Central memory CD8-positive, alpha-beta T cell (primary cell): ENCODE measurements around the gene MRPS18B.
"Not testable (repeated sequence)": the region's sequence is repeated elsewhere in the genome, so short reads cannot be mapped to it uniquely, and the experiment has no call there.

Source experiments
- ATAC-seq: fragments of 150-1000 bp; cut with Tn5 transposase; replicated peaks from 2 replicates; pipeline ENCODE4 v1.10.0; 2022; ENCODE audit warnings: mild to moderate bottlenecking, moderate FRiP score, moderate number of reproducible peaks; ENCODE audit not compliant: poor library complexity, severe bottlenecking; ENCODE audit errors: extremely low read depth
- DNase-seq, 2 donors: peaks; one replicate each; pipeline ENCODE4 v3.0.0; 2021; ENCODE audit warnings: low spot score in 2 of 2
- H3K27ac Mint-ChIP-seq: one replicate; pipeline ENCODE4 v1.8.0; 2022; ENCODE audit warnings: low read depth, mild to moderate bottlenecking, moderate library complexity, mixed read lengths
- H3K27me3 Mint-ChIP-seq: one replicate; pipeline ENCODE4 v1.8.0; 2022; ENCODE audit warnings: mixed read lengths
- H3K36me3 Mint-ChIP-seq: one replicate; pipeline ENCODE4 v1.8.0; 2022; ENCODE audit warnings: mild to moderate bottlenecking, moderate library complexity, mixed read lengths; ENCODE audit not compliant: insufficient read depth
- H3K4me1 Mint-ChIP-seq: one replicate; pipeline ENCODE4 v1.8.0; 2022; ENCODE audit warnings: mixed read lengths
- H3K4me3 Mint-ChIP-seq: one replicate; pipeline ENCODE4 v1.8.0; 2022; ENCODE audit warnings: mild to moderate bottlenecking, moderate library complexity, mixed read lengths
- H3K9me3 Mint-ChIP-seq: one replicate; pipeline ENCODE4 v1.8.0; 2022; ENCODE audit warnings: mixed read lengths

The MRPS18B gene

DNA sequence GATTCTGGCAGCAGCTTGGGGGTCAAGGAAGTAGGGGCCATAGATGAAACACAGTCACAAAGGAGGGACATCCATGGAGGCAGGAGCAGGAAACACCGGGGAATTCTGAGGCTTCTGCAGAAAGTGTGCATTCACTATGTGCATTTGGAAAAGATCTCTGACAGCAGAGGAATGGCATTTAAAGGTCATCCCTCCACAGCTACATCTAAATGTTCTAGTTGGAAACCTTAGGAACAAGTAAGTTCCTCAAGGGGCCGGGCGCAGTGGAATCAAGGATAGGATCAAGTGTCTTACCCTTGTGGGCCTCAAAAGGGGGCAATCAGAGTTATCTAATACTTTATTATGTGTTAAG lies 38.1 kb downstream of the MRPS18B start:
- H3K9me3 Mint-ChIP-seq: no peaks in the 10 kb centered on the region
- peaks cover 68% of the 10 kb centered on the region for H3K36me3 Mint-ChIP-seq
- ATAC-seq (no peak), DNase-seq (no peak)
- H3K4me1 Mint-ChIP-seq: peaks cover 17% of the 10 kb centered on the region
- no peak overlapping the region for H3K27ac Mint-ChIP-seq
- no peak overlapping the region for H3K4me3 Mint-ChIP-seq
- H3K27me3 Mint-ChIP-seq: no peaks in the 10 kb centered on the region

- no peak for DNase-seq
- Mint-ChIP-seq H3K9me3 (no peaks in the 10 kb centered on the region), H3K4me1 (peaks cover 17% of the 10 kb centered on the region), H3K27me3 (no peaks in the 10 kb centered on the region), H3K4me3 (no peak overlapping the region), H3K36me3 (peaks cover 64% of the 10 kb centered on the region), H3K27ac (no peak overlapping the region)
- ATAC-seq: no peak
Measured at GRCh38 chr6:30656513-30656912, 38.9 kb downstream of the MRPS18B start.

DNA sequence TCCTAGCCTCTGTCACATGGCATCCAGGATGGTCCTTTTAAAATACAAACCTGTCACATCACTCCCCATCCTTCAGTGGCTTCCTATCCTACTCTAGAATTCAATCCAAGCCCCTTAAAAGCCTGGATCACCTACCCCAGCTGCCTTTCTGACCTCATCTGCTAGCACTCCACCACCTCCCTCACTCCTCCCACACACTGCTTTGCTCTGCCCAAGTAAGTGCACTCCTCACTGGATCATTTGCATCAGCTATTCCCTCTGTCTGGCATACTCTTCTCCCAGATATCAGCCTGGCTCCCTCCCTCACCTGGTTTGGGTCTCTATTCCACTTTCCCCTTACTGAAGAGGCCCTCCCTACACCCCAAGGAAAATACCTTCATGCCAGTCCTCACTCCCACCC lies 39.8 kb downstream of the MRPS18B start:
- Mint-ChIP-seq H3K27ac (peak overlapping the region; percentile 26), H3K36me3 (peaks cover 64% of the 10 kb centered on the region), H3K4me1 (peaks cover 17% of the 10 kb centered on the region), H3K9me3 (no peaks in the 10 kb centered on the region), H3K4me3 (no peak overlapping the region), H3K27me3 (no peaks in the 10 kb centered on the region)
- no peak for DNase-seq
- no peak for ATAC-seq

DNA sequence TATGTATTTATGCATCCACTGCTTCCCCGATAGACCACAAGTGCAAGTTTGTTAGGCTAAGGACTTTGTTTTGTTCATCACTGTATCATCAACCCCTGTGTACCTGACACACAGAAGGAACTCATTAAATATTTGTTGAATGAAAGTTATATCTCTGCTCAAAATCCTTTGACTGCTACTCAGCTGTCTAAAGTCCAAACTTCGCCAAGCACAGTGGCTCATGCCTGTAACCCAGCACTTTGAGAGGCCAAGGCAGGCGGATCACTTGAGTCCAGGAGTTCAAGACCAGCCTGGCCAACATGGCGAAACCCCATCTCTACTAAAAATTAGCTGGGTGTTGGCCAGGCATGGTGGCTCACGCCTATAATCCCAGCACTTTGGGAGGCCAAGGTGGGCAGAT lies 40.3 kb downstream of the MRPS18B start:
- H3K9me3 Mint-ChIP-seq, H3K4me3 Mint-ChIP-seq, DNase-seq, H3K27me3 Mint-ChIP-seq, ATAC-seq: not testable (repeated sequence)
- Mint-ChIP-seq H3K27ac (peak overlapping the region; percentile 26), H3K36me3 (peaks cover 65% of the 10 kb centered on the region), H3K4me1 (peaks cover 17% of the 10 kb centered on the region)

- H3K36me3 Mint-ChIP-seq: peaks cover 72% of the 10 kb centered on the region
- H3K27ac Mint-ChIP-seq: no peak overlapping the region
- no peaks in the 10 kb centered on the region for H3K9me3 Mint-ChIP-seq
- H3K27me3 Mint-ChIP-seq: no peaks in the 10 kb centered on the region
- H3K4me1 Mint-ChIP-seq: peaks cover 3% of the 10 kb centered on the region
- H3K4me3 Mint-ChIP-seq: no peak overlapping the region
- DNase-seq: no peak
- no peak for ATAC-seq
Measured at GRCh38 chr6:30664994-30665767, 47.5 kb downstream of the MRPS18B start.

DNA sequence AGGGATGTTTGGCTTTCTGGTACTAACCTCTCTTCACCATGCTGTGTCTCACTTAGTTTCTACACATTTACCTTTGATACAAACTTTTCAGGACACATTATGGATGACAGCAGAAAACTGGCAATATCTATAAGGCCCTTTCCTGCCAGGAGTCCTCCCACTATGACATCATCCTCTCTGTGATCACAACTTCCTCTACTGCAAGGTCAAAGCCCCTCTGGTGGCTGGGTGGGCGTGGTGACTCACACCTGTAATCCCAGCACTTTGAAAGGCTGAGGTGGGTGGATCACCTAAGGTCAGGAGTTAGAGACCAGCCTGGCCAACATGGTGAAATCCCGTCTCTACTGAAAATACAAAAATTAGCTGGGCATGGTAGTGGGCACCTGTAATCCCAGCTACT lies 48.7 kb downstream of the MRPS18B start:
- not testable (repeated sequence) for ATAC-seq, DNase-seq

GRCh38 chr6:30670760-30671527 lies 53.3 kb downstream of the MRPS18B start:
- H3K27ac Mint-ChIP-seq: no peak overlapping the region
- H3K9me3 Mint-ChIP-seq: no peaks in the 10 kb centered on the region
- H3K4me3 Mint-ChIP-seq: peak overlapping the region; percentile 95
- H3K4me1 Mint-ChIP-seq: peaks cover 29% of the 10 kb centered on the region
- no peaks in the 10 kb centered on the region for H3K27me3 Mint-ChIP-seq
- DNase-seq: no peak
- ATAC-seq: no peak
- peaks cover 44% of the 10 kb centered on the region for H3K36me3 Mint-ChIP-seq

More for the DNA sequence above, 48.7 kb downstream of the MRPS18B start:
- peaks cover 14% of the 10 kb centered on the region for H3K4me1 Mint-ChIP-seq
- H3K27me3 Mint-ChIP-seq, H3K9me3 Mint-ChIP-seq, H3K27ac Mint-ChIP-seq, H3K4me3 Mint-ChIP-seq: not testable (repeated sequence)
- H3K36me3 Mint-ChIP-seq: peaks cover 73% of the 10 kb centered on the region

GRCh38 chr6:30672445-30673253 lies 55.0 kb downstream of the MRPS18B start, which contains the start of gene DHX16:
DHX16 (minus strand) TSS chr6:30673006; CDS start chr6:30672841, 165 bp downstream.
- Mint-ChIP-seq H3K27ac (peak within 1 kb of the TSS; percentile 82), H3K4me3 (peak within 1 kb of the TSS; percentile 95), H3K4me1 (peaks cover 36% of the 10 kb centered on the region), H3K36me3 (peaks cover 46% of the 10 kb centered on the region), H3K27me3 (no peaks in the 10 kb centered on the region), H3K9me3 (no peaks in the 10 kb centered on the region)
- peak; percentile 71 for ATAC-seq
- peak; percentile 80 for DNase-seq
